Pancreas (tissue), 10 donors: ENCODE measurements around the gene GANC. TPM values are rescaled to one million over a fixed set of nuclear protein-coding genes. Genes with fewer than 3 reads are reported as not detected.
A peak's percentile ranks its signal among the peaks of the same experiment; 100 is the strongest.

Experiments used
- ATAC-seq, 4 donors: fragments of 200-7000 bp; cut with Tn5 transposase; one replicate each; pipeline versions ENCODE4 v1.8.0 to v1.9.1; 2020; ENCODE audit warnings: mild to moderate bottlenecking in 4 of 4, moderate library complexity in 4 of 4
- DNase-seq, 6 donors: peaks; one replicate each; pipeline ENCODE4 v3.0.0-alpha.2; 2020
- FAIRE-seq: peaks from 2 replicates; lab custom pipeline; 2012; peaks lifted over from hg19 to GRCh38; lab: Jason Lieb, UNC
- H3K27ac ChIP-seq, 4 donors: fragments of 200-600 bp; sonication (generic); 1 replicate in 3 of 4; 2 replicates in 1 of 4; pipeline versions ENCODE4 v1.5.0 to v1.8.0; 2020
- H3K27me3 ChIP-seq, 4 donors: fragments of 200-600 bp; one replicate each; pipeline ENCODE4 v1.8.0; 2021
- H3K36me3 ChIP-seq, 3 donors: fragments of 200-600 bp; sonication (generic) in 1 of 3; one replicate each; pipeline versions ENCODE4 v1.5.0 to v1.8.0; 2020 to 2021
- H3K4me1 ChIP-seq, 3 donors: fragments of 200-600 bp; one replicate each; pipeline ENCODE4 v1.8.0; 2021
- H3K4me3 ChIP-seq, 4 donors: fragments of 200-600 bp; sonication (generic) in 2 of 4; one replicate each; pipeline versions ENCODE4 v1.5.0 to v1.8.0; 2020 to 2021
- H3K9me3 ChIP-seq, 4 donors: fragments of 200-600 bp; one replicate each; pipeline ENCODE4 v1.8.0; 2021
- CTCF ChIP-seq, 4 donors: fragments of 200-600 bp; sonication (generic) in 3 of 4; IDR thresholded peaks; one replicate each; pipeline versions ENCODE4 v1.5.0 to v1.8.0; 2021; ENCODE audit warnings: antibody characterized with exemption in 4 of 4
- WGBS, 2 donors: extraction: QIAGEN DNeasy Blood & Tissue Kit; methylation state at CpG; one replicate each; pipeline ENCODE4 v1.1.7; 2013; 5-methylcytosine and 5-hydroxymethylcytosine counted together
- intact Hi-C, 3 donors: fragments of 100-400 bp; cut with DNase I; formaldehyde crosslinking; loops; one replicate each; pipeline versions ENCODE4 v1.11.1 to v1.14.2; 2022
- polyA plus RNA-seq, 2 donors: library from polyadenylated mRNA; stranded (reverse); fragments of 200-250 nt; gene quantifications; one replicate each; pipeline ENCODE4 v1.2.3, GENCODE V29; 2013
- total RNA-seq, 6 donors: library from RNA; stranded (reverse); fragmentation: NEBNext Ultra II Directional in 4 of 6; extraction: Animal tissue kit (Norgen Biotek cat#: 25700) in 4 of 6; gene quantifications; one replicate each; pipeline versions ENCODE4 v1.2.1 to v1.2.4, GENCODE V29; 2021 to 2023
- donor health status: healthy with polysubstance abuse.
- donor health status: DM: no; HTN: no; CAD: no; lungs with moderate emphysema.
- donor health status: DM: no; HTN: no; CAD: no.
- donor health status: control.
- donor health status: control.
- donor health status: Bipolar disorder and iron deficiency.
- donor health status: DM: yes; HTN: yes; CAD: no.
- donor health status: DM: no; HTN: no; CAD: no.
- donor health status: DM: no; HTN: no; CAD: no.
- donor health status: DM: yes; HTN: yes; CAD: no.

The GANC gene
- total and polyA plus RNA-seq, 8 donors = 6.9 to 21.1 (median 10.1) TPM

- FAIRE-seq (no peak), DNase-seq (no peak), ATAC-seq (no peak)
- WGBS, 2 donors = 65 to 66% methylated on average over 3 of the region's 3 CpGs
- Histone ChIP-seq H3K9me3 (no peaks in the 10 kb centered on the region), H3K27ac (no peak overlapping the region), H3K27me3 (no peaks in the 10 kb centered on the region), H3K4me3 (no peak overlapping the region), H3K4me1 (no peaks in the 10 kb centered on the region), H3K36me3 (no peaks in the 10 kb centered on the region)
- intact Hi-C loops = no loop called here
- TF ChIP-seq CTCF (IDR thresholded peaks at IDR 0.05) = no peak
Measured at GRCh38 chr15:42368096-42368495, 95.1 kb downstream of the GANC start.

- no peak for TF ChIP-seq CTCF (IDR thresholded peaks at IDR 0.05)
- no peaks in the 10 kb centered on the region for H3K4me1 ChIP-seq
- FAIRE-seq = no peak
- WGBS, 2 donors = 51 to 58% methylated on average over 2 of the region's 2 CpGs
- no peaks in the 10 kb centered on the region for H3K36me3 ChIP-seq
- no peak for DNase-seq
- no peak overlapping the region for H3K4me3 ChIP-seq
- intact Hi-C loops = no loop called here
- H3K9me3 ChIP-seq = no peaks in the 10 kb centered on the region
- no peak for ATAC-seq
- no peaks in the 10 kb centered on the region for H3K27me3 ChIP-seq
- no peak overlapping the region for H3K27ac ChIP-seq
Measured at GRCh38 chr15:42371096-42371495, 98.1 kb downstream of the GANC start.

GRCh38 chr15:42373274-42373673 is 100.3 kb downstream of the GANC start:
- intact Hi-C loops = no loop called here
- Histone ChIP-seq H3K4me3 (no peak overlapping the region), H3K9me3 (peaks cover 0 to 4% (median 0%) of the 10 kb centered on the region in 4 donors), H3K4me1 (no peaks in the 10 kb centered on the region), H3K36me3 (no peaks in the 10 kb centered on the region), H3K27ac (no peak overlapping the region), H3K27me3 (no peaks in the 10 kb centered on the region)
- WGBS, 2 donors = 73 to 86% methylated on average over 1 of the region's 1 CpG
- ATAC-seq = no peak
- no peak for TF ChIP-seq CTCF (IDR thresholded peaks at IDR 0.05)
- no peak for FAIRE-seq
- peak in 1 of 6 donors; percentile 24 for DNase-seq

GRCh38 chr15:42373936-42374335 is 100.9 kb downstream of the GANC start:
- WGBS, 2 donors = 91 to 92% methylated on average over 4 of the region's 4 CpGs
- Histone ChIP-seq H3K27ac (no peak overlapping the region), H3K27me3 (no peaks in the 10 kb centered on the region), H3K36me3 (no peaks in the 10 kb centered on the region), H3K9me3 (peaks cover 0 to 4% (median 0%) of the 10 kb centered on the region in 4 donors), H3K4me1 (no peaks in the 10 kb centered on the region), H3K4me3 (no peak overlapping the region)
- ATAC-seq (no peak), FAIRE-seq (no peak), DNase-seq (no peak)
- intact Hi-C loops = no loop called here
- TF ChIP-seq CTCF (IDR thresholded peaks at IDR 0.05) = no peak

GRCh38 chr15:42374810-42375209 is 101.8 kb downstream of the GANC start:
- Histone ChIP-seq H3K4me1 (no peaks in the 10 kb centered on the region), H3K36me3 (no peaks in the 10 kb centered on the region), H3K27me3 (no peaks in the 10 kb centered on the region), H3K9me3 (peaks cover 0 to 4% (median 0%) of the 10 kb centered on the region in 4 donors), H3K4me3 (no peak overlapping the region), H3K27ac (no peak overlapping the region)
- TF ChIP-seq CTCF (IDR thresholded peaks at IDR 0.05) = no peak
- no peak for DNase-seq
- ATAC-seq = no peak
- WGBS, 2 donors = 73 to 93% methylated on average over 1 of the region's 1 CpG
- FAIRE-seq = no peak
- intact Hi-C loops = no loop called here
